AG09309 (cell line): ENCODE measurements around the gene RNASEH1.

Source experiments
- DNase-seq: peaks from one replicate; pipeline ENCODE4 v3.0.0-alpha.2; 2010; ENCODE audit warnings: low read depth
- H3K4me3 ChIP-seq: 2 replicates; pipeline ENCODE4 v1.5.1; 2011; ENCODE audit warnings: mild to moderate bottlenecking, low read depth, low read length, moderate library complexity; ENCODE audit not compliant: control insufficient read depth
- CTCF ChIP-seq: IDR thresholded peaks from 2 replicates; pipeline ENCODE4 v1.5.1; 2011; ENCODE audit warnings: mild to moderate bottlenecking, low read depth, low read length, inconsistent platforms; ENCODE audit not compliant: insufficient read depth, control insufficient read depth; ENCODE audit errors: missing control alignments

RNASEH1 gene

GRCh38 chr2:3596901-3597417 lies 38.8 kb upstream of the RNASEH1 start:
- TF ChIP-seq CTCF, result no peak
- DNase-seq, result no peak
- H3K4me3 ChIP-seq, result no peak overlapping the region

DNA sequence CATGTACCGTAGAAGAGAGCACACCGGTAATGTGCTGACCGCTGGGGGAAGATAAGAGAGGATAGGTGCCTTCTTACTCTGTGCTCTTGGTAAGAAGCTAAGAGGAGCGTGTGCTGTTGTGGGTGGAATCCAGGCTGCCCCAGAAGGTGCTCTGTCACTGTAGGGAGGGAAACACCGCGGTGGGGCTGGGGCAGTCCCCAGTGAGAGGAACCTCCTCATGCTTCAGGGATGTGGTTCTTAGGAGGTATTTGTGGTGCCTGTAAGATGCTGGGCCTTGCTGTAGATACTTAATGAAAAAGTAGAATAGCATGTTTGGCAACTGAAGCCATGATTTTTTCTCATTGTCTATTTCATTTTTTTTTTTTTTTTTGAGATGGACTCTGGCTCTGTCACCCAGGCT lies 37.9 kb upstream of the RNASEH1 start:
- DNase-seq, result no peak
- no peak overlapping the region for H3K4me3 ChIP-seq
- no peak for TF ChIP-seq CTCF

- DNase-seq, result no peak
- H3K4me3 ChIP-seq, result no peak overlapping the region
- TF ChIP-seq CTCF, result no peak
Measured at GRCh38 chr2:3595404-3595803, 37.3 kb upstream of the RNASEH1 start.

GRCh38 chr2:3594493-3595281 lies 36.6 kb upstream of the RNASEH1 start, which contains the start of gene COLEC11:
COLEC11 (plus strand) TSS chr2:3595112; CDS start chr2:3604341, 9,229 bp downstream.
- H3K4me3 ChIP-seq, result no peak within 1 kb of the TSS
- no peak for DNase-seq
- TF ChIP-seq CTCF, result no peak

DNA sequence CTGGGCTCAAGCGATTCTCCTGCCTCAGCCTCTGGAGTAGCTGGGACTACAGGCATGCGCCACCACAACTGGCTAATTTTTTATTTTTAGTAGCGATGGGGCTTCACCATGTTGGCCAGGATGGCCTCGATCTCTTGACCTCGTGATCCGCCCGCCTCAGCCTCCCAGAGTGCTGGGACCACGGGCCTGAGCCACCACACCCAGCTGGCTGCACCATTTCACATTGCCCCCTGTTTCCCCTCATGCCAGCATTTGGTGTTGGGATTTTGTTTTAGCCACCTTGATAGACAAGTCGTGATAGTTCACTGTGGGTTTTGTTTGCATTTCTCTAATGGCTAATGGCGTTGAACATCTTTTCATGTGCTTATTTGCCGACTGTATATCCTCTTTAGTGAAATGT lies 31.0 kb upstream of the RNASEH1 start:
- DNase-seq, result no peak
- no peak overlapping the region for H3K4me3 ChIP-seq
- no peak for TF ChIP-seq CTCF

DNA sequence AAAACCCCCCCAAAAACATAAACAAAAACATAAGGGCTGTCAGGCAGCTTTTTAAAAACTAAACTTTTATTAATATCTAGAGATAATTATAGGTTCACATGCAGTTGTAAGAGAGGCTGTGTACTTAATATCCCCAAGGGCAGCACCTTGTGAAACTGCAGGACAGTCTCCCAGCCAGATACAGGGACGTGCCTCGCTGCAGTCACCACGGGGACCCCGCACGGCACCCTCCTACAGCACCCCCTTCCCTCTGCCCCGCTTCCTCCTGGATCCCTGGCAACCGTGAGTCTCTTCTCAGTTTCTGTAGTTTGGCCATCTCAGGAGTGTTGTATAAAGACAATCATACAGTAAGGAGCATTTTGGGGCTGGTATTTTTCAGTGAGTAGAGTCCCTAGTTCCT lies 30.0 kb upstream of the RNASEH1 start:
- TF ChIP-seq CTCF, result no peak
- H3K4me3 ChIP-seq, result no peak overlapping the region
- DNase-seq, result no peak

- no peak for TF ChIP-seq CTCF
- no peak for DNase-seq
- no peak overlapping the region for H3K4me3 ChIP-seq
Measured at GRCh38 chr2:3587432-3587831, 29.3 kb upstream of the RNASEH1 start.
